Stomach (tissue), 4 donors: ENCODE results near the gene UXS1.

ENCODE experiments used
- EP300 ChIP-seq: sonication (generic); formaldehyde crosslinking; IDR thresholded peaks from one replicate; pipeline ENCODE4 v1.6.1; 2017; ENCODE audit warnings: antibody characterized with exemption
- POLR2A ChIP-seq, 4 donors: fragments of 450-650 bp; IDR thresholded peaks; one replicate each; pipeline ENCODE4 v1.6.1; 2016; ENCODE audit warnings: antibody characterized with exemption in 4 of 4, control low read depth in 2 of 4, mild to moderate bottlenecking in 1 of 4, moderate library complexity in 1 of 4
- TF ChIP-seq, protein P1 (sequence below), 7 experiments: fragments of 450-650 bp in 4 of 7; fragments of 200-600 bp in 3 of 7; sonication (generic) in 3 of 7; IDR thresholded peaks; one replicate each; pipeline ENCODE4 v1.5.1; 2016 to 2019; ENCODE audit warnings: antibody characterized with exemption in 7 of 7, control low read depth in 2 of 7, mild to moderate bottlenecking in 1 of 7

DNA sequence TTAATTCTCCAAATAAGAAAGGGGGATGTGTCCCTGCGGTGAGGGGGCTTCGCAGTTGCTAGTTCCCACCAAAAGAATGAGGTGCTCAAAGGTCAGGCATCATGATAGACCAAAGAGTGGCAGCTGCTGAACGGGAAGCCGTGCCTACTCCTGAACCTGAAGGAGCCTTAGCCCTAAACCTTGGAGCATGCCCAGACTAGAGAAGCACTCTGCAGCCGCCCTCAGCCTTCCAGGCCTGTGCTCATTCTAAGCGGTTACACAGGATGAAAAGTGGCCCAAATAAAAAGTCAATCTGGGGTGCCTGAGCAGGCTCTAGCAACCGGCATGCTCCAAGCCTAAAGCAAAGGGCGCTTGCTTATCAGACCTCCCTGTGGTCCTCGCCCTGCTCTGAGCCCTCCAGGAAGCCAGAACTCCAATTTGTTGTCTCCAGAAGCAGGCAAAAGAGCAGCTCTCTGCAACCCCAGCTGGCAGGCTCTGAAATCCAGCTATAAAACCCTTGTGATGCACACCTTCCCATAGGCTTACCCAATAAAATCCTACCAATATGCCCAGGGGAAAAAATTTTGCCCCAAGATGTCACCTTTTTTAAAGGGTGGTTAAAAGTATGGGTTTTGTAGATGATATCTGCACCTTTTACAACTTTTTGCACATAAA, 17.5 kb downstream of the UXS1 start:
- TF ChIP-seq, protein P1, sequence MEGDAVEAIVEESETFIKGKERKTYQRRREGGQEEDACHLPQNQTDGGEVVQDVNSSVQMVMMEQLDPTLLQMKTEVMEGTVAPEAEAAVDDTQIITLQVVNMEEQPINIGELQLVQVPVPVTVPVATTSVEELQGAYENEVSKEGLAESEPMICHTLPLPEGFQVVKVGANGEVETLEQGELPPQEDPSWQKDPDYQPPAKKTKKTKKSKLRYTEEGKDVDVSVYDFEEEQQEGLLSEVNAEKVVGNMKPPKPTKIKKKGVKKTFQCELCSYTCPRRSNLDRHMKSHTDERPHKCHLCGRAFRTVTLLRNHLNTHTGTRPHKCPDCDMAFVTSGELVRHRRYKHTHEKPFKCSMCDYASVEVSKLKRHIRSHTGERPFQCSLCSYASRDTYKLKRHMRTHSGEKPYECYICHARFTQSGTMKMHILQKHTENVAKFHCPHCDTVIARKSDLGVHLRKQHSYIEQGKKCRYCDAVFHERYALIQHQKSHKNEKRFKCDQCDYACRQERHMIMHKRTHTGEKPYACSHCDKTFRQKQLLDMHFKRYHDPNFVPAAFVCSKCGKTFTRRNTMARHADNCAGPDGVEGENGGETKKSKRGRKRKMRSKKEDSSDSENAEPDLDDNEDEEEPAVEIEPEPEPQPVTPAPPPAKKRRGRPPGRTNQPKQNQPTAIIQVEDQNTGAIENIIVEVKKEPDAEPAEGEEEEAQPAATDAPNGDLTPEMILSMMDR (IDR thresholded peaks at IDR 0.05), result no peak
- no peak for TF ChIP-seq POLR2A (IDR thresholded peaks at IDR 0.05)
- no peak for TF ChIP-seq EP300
